MV-4-11 (cell line): Measurements from ENCODE around the gene MEIS3.
"Not testable (repeated sequence)": the region's sequence is repeated elsewhere in the genome, so short reads cannot be mapped to it uniquely, and the experiment has no call there.

Experiments used
- DNase-seq: peaks from one replicate; lab custom pipeline; 2025; lab: John Stamatoyannopoulos, UW

MEIS3 gene

DNA sequence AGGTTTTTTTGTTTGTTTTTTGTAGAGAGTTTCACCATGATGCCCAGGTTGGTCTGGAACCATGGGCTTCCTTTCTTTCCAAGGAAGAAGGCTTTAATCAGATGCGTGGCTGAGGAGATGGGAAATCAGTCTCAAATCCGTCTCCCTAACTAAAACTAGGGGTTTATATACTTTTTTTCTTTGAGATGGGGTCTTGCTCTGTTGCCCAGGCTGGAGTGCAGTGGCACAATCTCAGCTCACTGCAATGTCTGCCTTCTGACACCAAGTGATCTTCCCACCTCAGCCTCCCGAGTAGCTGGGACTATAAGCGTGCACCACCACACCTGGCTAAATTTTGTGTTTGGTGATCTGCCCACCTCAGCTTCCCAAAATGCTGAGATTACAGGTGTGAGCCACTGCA lies 34.8 kb downstream of the MEIS3 start:
- DNase-seq: not testable (repeated sequence)

DNA sequence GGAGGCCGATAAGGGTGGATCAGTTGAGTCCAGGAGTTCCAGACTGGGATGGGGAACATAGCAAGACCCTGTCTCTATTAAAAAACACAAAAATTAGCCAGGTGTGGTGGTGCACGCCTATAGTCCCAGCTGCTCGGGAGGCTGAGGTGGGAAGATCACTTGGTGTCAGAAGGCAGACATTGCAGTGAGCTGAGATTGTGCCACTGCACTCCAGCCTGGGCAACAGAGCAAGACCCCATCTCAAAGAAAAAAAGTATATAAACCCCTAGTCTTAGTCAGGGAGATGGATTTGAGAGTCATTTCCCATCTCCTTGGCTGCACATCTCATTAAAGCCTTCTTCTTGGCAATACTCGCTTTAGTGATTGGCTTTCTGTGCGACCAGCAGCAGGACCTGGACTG lies 35.4 kb downstream of the MEIS3 start:
- DNase-seq: not testable (repeated sequence)

DNA sequence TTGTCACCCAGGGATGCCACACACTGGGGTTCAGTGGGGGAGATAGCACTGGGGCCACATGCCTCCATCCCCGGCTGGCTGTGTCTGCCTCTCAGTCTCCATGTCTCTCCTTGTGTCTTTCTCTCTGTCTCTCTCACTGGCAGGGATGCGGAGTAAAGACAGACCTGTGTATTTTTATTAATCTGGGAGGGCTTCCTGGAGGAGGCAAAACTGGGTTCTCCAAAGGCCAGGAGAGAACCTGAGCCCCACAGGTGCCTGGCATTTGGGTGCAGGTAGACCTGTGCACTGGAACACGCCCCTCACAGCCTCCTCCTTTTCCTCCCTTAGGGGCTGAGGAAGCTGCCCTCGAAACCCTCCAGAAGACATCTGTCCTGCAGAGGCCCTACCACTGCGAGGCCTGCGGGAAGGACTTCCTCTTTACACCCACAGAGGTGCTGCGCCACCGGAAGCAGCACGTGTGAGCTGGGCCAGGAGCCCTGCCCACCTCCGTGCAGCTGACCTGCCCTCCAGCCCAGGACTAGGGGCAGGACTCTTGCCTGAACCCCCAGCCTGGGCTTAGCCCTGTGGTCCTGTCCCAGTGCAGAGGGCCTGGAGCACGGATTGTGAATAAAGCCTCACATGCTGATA lies 37.6 kb downstream of the MEIS3 start:
- DNase-seq: peak; percentile 70

DNA sequence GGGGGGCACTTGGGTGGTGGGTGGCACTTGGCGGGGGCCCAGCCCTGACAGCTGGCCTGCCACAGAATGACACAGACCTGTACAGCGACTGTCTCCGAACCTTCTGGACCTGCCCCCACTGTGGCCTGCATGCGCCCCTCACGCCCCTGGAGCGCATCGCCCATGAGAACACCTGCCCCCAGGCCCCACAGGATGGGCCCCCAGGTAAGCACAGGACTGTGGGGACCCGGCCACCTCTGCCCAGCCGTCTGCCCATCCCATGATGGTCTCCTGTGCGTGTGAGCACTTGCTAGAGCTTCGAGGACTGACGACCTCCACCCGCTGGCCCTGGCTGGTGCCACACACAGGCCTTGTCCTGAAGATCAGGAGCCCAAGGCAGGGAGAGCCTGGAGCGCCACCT lies 38.2 kb downstream of the MEIS3 start:
- DNase-seq: no peak

DNA sequence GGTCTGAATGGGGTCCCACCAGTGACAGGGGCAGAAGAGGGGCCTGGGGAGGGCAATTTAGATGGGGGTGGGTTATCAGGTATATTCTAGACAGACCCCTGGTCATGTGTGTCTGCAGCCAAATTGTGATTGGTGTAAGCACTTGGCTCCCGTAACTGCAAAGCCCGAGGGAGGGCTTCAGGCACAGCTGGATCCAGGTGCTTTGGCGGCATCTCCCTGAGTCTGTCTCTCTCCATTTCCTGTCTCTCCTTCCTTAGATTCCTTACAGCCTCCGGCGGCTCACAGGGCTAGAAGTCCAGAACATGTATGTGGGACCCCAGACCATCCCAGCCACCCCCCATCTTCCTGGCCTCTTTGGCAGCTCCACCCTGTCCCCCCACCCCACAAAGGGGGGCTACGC lies 38.8 kb downstream of the MEIS3 start:
- no peak for DNase-seq

DNA sequence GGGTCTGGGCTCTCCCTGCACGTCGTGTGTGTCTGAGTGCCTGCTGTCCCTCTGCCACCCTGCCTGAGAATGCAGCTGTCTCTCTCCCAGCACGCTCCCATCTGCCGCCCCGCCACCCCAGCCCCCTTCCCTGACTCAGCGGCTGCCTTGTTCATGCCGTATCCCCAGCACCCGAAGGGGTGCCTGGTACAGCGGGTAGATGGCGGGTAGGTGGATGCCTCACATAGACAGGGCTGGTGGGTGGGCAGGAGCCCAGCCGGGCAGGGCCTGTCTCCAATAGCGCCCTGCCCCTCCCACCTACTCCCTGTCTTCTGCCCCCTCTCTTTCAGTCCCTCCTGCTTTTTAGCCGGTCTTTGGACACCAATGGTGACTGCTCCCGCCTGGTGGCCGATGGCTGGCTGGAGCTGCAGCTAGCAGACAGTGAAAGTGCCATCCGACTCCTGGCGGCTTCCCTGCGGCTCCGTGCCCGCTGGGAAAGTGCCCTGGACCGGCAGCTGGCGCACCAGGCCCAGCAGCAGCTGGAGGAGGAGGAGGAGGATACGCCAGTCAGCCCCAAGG lies 39.9 kb downstream of the MEIS3 start:
- DNase-seq: no peak

DNA sequence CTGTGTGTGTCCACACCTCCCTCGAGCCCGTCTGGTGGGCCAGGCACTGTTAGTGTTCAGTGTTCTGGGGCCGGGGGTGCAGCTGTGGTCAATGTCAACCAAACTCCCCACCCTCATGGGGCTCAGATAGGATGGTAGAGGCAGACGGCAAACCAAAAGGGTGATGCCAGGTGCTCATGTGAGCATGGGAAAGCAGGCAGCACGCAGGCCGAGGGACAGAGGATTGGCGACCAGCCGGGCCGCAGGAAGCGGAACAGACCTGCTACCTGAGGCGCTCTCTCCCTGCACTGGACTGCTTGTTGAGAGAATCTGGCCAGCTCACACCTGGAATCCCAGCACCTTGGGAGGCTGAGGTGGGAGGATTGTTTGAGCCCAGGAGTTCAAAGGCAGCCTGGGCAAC lies 41.1 kb downstream of the MEIS3 start:
- no peak for DNase-seq

DNA sequence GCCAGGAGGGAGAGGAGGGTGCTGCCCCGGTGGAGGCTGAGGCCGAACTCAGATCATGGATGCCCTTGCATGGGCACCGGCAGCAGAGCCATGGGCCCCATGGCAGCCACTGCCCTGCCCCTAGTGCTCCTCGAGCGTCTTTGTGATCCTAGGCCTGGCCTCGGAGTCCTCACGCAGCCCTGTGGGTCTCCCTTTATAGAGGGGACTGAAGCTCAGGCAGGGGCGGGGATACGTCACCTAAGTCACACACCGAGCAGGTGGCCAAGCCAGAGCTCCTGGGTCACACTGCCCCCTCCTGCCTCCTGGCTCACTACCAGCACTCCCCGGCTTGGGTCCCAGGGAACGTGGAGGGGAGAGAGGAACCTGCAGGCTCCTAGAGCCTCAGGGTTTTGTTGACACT lies 41.5 kb downstream of the MEIS3 start:
- no peak for DNase-seq

DNA sequence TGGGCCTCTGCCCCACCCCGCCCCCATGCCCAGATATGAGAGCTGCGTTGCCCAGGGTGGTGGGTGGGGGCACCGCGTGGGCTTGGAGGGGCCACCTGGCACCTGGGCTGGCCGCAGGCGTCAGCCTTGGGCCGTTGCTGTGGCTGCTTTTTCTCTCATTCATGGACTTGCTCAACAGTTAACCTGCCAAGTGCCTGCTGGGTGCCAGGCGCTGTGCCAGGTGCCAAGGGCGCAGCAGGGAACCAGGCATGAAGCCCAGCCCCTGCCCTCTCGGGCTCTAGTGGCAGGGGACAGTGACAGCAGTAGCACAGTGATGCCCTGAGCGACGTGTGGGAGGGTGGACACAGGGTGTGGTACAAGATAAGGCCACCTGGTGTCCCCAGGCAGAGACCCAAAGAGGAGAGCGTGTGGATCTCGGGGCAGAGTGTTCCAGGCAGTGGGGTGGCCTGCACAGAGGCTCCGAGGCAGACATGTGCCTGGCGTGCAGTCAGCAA lies 42.1 kb downstream of the MEIS3 start:
- DNase-seq: no peak

DNA sequence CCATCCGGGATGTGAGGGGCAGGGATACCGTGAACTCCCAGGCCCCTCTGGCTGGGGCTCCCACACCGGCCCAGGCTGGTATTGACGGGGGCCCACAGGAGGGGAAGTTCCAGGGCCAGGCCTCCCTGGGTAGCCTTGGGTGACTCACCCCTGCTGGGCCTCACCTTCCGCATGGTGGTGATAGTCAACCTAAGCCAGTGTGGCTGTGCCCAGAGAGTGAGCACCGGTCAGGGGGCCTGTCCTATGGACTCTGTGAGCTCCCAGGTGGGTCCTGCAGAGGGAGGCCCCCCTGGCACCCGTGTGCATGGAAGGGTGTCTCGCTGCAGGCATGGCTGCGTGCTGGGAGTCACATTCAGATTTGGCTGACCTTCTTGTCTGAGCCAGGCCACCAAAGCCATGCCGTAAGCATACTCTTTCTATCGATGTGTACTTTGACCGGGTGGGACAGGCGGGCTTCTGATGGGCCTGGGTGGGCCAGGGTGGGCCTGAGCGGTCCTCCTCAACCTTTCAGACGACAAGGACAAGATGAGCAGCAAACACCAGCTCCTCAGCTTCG lies 42.7 kb downstream of the MEIS3 start:
- DNase-seq: no peak

DNA sequence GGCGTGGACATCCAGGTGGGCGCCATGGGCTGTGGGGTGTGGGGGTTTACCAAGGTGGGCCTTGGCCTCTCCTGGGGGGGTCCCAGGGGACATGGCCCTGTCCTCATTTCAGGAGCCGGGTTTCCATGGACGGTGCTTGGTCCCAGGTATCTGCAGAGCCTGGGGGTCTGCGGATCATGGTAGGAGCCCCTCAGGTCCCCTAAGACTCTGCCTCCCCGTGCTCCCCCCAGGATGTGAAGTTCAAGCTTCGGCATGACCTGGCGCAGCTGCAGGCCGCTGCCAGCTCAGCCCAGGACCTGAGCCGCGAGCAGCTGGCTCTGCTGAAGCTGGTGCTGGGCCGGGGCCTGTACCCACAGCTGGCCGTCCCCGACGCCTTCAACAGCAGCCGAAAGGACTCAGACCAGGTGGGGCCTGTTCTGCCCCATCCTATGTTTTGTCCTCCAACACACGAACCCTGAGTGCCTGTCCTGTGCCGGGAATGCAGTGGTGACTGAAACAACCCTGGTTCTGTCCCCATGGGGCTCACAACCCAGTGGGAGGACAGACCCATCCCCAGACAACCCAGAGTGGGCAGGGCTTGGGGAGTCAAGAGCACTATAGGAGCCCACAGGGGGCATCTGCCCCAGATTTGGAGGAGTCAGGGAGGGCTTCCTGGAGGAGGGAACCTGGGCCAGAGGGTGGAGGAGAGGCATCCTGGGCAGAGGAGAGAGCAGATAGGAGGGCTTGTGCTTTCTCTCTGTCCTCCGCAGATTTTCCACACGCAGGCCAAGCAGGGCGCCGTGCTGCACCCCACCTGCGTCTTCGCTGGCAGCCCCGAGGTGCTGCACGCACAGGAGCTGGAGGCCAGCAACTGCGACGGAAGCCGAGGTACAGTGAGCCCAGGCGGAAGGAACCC lies 43.4 kb downstream of the MEIS3 start:
- no peak for DNase-seq

DNA sequence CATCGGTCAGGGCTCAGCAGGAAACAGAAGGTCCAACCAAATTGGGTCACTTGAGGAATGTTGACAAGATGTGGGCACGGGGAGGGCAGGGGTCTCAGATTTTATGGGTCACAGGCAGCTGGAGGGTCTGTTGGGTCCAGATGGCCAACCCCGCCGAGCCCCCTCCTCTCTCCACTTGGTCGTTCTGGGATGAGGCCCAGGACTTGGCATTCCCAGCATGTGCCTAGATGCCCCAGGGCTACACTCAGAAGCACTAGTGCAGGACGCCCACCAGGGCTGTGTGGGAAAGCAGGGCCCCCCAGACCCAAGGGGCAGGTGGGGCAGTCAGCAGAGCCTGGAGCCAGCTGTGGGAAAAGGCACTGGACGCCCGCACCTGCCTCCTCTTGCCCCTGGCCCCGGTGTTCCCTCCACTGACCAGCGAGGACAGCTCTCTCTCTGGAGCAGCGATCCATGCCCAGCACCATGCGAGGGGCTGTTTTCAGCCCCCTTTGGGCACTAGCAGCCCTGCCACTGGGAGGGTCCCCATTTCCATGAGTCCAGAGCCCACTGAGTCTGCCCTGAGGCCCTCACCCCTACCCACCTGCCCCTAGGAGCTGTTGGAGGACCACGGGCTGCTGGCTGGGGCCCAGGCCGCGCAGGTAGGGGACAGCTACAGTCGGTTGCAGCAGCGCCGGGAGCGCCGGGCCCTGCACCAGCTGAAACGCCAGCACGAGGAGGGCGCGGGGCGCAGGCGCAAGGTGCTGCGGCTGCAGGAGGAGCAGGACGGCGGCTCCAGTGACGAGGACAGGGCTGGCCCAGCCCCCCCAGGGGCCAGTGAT lies 44.2 kb downstream of the MEIS3 start:
- DNase-seq: no peak

DNA sequence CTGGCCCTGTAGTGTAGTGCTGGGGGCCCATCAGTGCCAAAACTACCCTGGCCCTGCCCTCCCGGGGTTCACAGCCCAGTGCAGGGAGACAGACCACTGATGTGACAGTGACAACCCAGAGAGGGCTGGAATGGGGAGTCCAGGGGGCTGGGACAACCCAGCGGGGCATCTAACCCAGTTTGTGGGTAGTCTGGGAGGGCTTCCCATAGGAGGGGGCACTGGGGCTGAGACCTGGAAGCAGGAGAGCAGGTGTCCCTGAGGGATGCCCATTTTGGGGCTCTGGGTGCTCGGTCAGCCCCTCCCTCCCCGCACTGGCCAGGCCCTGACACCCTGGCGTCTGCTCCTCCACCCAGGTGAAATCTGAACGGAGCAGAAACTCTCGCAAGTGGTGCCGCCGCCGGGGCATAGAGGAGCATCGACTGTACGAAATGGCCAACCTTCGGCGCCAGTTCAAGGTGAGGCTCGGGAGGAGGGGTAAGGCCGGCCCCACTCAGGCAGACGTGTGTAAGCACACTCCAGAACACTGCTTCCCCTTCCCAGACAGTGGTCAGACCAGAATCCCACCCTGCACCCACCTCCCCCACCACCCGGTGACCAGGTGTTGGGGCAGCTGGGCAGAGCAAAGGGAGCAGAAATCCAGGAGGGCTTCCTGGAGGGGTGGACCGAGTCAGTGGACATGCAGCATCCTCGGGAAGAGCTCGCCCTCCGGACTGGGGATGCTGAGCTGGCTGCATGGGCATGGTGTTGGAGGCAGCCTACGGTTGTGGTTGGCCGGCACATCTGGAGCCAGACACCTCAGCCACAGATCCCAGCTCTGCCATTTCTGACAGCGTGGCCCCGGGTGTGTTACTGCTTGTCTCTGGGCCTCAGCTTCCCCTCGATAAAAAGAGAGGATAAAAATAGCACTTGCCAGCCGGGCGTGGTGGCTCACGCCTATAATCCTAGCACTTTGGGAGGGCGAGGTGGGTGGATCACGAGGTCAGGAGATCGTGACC lies 45.8 kb downstream of the MEIS3 start:
- no peak for DNase-seq

DNA sequence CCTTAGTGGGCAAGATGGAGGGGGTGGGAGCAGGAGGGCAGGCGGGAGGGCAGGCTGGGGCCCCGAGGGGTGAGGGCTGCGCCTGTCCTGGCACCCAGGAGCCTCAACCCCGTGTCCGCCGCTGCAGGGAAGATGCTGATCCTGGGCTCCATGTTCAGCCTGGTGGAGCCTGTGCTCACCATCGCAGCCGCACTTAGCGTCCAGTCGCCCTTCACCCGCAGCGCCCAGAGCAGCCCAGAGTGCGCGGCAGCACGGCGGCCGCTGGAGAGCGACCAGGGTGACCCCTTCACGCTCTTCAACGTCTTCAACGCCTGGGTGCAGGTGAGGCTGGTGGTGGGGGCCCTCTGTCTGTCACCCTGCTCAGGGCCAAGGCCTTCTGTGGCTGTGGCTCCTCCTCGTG lies 46.7 kb downstream of the MEIS3 start:
- no peak for DNase-seq

DNA sequence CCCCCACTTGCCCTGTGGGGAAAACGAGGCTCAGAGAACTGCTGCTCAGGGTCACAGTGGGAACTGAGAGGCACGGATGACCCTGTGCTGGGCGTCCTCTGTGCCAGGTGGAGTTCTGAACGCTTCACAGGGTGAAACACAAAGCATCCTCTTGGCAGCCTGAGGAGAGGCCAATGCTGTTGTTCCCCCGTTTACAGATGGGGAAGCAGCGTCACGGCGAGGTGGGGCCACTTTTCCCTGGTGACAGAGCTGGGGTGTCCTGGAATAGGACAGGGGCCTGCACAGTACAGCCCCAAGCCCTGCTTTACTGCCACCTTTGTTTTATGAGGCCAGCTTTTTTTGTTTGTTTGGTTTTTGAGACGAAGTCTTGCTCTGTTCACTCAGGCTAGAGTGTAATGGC lies 48.1 kb downstream of the MEIS3 start:
- DNase-seq: no peak

DNA sequence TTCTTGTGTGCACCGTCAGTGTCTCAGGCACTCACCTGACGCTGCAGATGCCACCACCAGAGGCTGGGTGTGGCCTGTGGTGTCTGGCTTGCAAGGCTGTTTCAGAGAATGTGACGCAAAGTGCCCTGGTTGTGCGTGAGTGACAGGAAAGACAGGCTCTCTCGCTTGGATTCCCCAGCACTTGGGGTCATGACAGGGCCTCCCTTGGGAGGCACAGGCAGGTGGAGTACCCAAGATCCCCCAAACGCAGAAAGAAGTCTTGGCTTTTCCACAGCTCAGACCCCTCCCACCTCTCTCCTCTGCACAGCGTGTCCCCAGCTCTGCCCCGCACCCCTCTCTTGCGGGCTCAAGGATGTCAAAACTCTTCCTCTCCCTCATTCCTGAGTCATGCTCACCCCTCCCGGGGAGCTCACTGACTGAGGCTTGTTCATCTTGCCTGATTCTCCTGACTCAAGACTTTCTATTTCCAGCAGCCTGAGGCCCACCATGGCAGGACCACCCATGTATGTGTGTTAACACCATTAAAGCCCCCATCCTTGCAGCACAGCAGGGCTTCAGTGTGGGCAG lies 49.2 kb downstream of the MEIS3 start:
- peak; percentile 80 for DNase-seq

DNA sequence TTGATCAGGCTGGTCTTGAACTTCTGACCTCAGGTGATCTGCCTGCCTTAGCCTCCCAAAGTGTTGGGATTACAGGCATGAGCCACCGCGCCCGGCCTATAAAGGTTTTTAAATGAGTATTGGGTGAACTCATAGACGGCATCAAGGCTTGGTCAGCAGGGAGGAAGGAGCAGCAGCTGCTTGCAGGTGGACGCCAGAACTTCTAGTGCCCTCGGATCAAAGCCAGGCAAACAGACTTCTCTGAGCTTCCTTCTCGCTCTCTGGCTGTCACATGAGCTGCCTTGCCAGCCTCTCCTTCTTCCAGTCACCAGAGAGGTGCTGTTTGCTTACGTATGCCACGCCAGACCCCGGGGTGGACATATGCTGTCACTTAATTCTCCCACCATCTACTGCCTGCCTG lies 53.9 kb downstream of the MEIS3 start:
- DNase-seq: not testable (repeated sequence)

DNA sequence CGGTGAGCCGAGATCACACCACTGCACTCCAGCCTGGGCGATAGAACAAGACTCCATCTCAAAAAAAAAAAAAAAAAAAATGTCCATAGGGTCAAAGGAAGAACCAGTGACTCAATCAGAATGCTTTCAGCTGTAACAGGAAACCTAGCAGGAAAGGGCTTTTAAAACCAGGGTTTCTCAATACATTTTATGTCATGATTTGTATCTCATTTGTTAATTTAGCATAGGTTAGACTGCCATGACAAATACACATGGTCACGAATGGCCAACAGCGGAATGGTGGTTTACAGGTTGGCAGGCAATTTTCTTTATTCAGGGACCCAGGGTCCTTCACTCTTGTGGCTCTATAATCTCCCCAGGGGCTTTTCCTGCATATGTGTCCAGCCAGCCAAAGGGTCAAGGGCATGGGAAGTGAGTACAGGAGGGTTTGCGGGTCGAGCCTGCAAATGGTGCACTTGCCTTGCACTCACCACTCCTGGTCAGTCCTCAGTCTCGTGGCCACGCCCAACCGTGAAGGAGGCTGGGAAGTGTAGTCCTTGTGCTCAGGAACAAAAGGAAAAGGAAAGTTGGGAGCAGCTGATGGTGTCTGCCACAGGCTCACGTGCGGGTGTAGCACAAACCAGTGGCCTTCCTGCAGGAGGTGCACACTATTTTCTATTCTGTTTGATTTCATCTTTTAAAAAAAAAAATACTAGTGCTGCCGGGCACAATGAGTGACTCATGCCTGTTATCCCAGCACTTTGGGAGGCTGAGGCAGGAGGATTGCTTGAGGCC lies 55.4 kb downstream of the MEIS3 start:
- DNase-seq: peak; percentile 81

DNA sequence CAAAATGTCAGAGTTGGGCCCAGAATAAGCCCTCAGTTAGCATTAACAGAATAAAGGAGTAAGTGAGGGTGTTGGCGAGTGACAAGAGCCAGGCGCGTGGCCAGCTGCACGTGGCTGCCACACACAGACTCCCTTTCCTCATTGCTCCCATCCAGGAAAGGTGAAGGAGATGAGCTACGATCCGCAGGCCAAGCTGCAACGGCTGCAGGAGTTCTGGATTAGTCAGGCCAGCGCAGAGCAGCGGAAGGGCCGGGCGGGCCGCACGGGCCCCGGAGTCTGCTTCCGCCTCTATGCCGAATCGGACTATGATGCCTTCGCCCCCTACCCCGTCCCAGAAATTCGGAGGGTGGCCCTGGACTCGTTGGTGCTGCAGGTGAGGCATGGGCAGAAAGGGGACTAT lies 57.0 kb downstream of the MEIS3 start:
- no peak for DNase-seq

DNA sequence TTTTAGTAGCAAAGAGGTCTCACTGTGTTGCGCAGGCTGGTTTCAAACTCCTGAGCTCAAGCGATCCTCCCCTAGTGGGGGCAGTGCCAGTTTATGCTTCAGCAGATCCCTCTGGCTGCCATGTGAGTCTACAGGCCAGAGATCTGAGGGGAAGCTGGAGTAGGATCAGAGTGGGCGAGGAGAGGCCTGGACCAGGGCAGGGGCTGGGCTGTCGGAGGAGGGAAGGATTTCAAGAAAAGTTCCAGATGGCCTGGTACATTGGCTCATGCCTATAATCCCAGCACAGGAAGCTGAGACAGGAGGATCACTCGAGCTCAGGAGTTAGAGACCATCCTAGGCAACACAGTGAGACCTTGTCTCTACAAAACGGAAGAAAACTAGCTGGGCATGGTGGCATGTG lies 60.4 kb downstream of the MEIS3 start:
- no peak for DNase-seq
